DND-41 (cell line): ENCODE data around the gene SMARCD2.

Source experiments
- ATAC-seq: fragments of 200-7000 bp; cut with Tn5 transposase; 3 replicates; pipeline ENCODE4 v1.9.1; 2021; ENCODE audit warnings: low read depth; ENCODE audit not compliant: insufficient read depth
- DNase-seq: peaks from one replicate; pipeline ENCODE4 v3.0.0-alpha.2; 2020
- H2AFZ ChIP-seq: 2 replicates; pipeline ENCODE4 v1.6.0; 2012; ENCODE audit warnings: low read depth, low read length
- H3K27ac ChIP-seq: 2 replicates; pipeline ENCODE4 v1.5.1; 2012; ENCODE audit warnings: low read length, inconsistent platforms
- H3K27me3 ChIP-seq: fragments of 200-600 bp; sonication (generic); 2 replicates; pipeline ENCODE4 v1.6.0; 2012; ENCODE audit warnings: low read length, mild to moderate bottlenecking, inconsistent platforms; ENCODE audit not compliant: insufficient read depth, poor library complexity
- H3K36me3 ChIP-seq: 2 replicates; pipeline ENCODE4 v1.5.1; 2012; ENCODE audit warnings: low read length, inconsistent platforms; ENCODE audit not compliant: insufficient read depth
- H3K4me1 ChIP-seq: 2 replicates; pipeline ENCODE4 v1.5.1; 2012; ENCODE audit warnings: mild to moderate bottlenecking, low read length; ENCODE audit not compliant: insufficient read depth
- H3K4me2 ChIP-seq: 2 replicates; pipeline ENCODE4 v1.6.0; 2012; ENCODE audit warnings: mild to moderate bottlenecking, moderate library complexity, low read length, inconsistent platforms; ENCODE audit not compliant: insufficient read depth
- H3K4me3 ChIP-seq, 2 experiments: fragments of 200-600 bp in 1 of 2; shearing (Covaris generic) in 1 of 2; 2 replicates each; pipeline ENCODE4 v1.5.1; 2012 to 2016; ENCODE audit warnings: inconsistent platforms in 2 of 2, low read length in 2 of 2, mild to moderate bottlenecking in 2 of 2, low read depth in 1 of 2, moderate library complexity in 1 of 2
- H3K79me2 ChIP-seq: 2 replicates; pipeline ENCODE4 v1.6.0; 2012; ENCODE audit warnings: low read length, inconsistent platforms; ENCODE audit not compliant: insufficient read depth
- H3K9ac ChIP-seq: 2 replicates; pipeline ENCODE4 v1.6.0; 2012; ENCODE audit warnings: low read depth, mild to moderate bottlenecking, inconsistent platforms, low read length, moderate library complexity
- H3K9me3 ChIP-seq: 2 replicates; pipeline ENCODE4 v1.5.1; 2012; ENCODE audit warnings: low read length, moderate library complexity, mild to moderate bottlenecking, inconsistent platforms; ENCODE audit not compliant: insufficient read depth, severe bottlenecking
- H4K20me1 ChIP-seq: 2 replicates; pipeline ENCODE4 v1.6.0; 2012; ENCODE audit warnings: low read length; ENCODE audit not compliant: insufficient read depth
- EZH2 ChIP-seq: IDR thresholded peaks from 3 replicates; pipeline ENCODE4 v1.6.1; 2012; ENCODE audit warnings: borderline replicate concordance, low read depth, mild to moderate bottlenecking, moderate library complexity, low read length, inconsistent platforms; ENCODE audit not compliant: severe bottlenecking
- TF ChIP-seq, protein P1 (sequence below): IDR thresholded peaks from 2 replicates; pipeline ENCODE4 v1.5.1; 2012; ENCODE audit warnings: borderline replicate concordance, low read length, moderate library complexity, mild to moderate bottlenecking; ENCODE audit not compliant: poor library complexity, severe bottlenecking; ENCODE audit errors: extremely low read depth

SMARCD2 gene

DNA sequence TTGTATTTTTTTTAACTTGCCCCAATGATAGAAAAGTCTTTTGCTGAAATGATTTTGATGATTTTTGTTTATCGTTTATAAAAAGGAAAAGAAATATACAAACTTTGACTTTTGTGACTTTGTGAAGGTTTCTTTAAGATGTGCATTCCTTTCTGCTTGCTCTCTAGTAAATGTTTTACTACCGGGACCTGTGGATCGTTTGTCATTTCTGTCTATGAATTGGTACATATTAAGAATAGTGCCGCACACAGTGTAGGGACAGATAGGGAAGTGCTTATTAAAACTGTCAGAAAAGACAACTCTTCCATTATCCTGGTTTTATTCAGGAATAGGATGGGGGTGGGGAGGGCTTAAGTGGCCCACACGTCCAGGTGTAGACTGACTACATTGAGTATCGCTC lies 23.4 kb downstream of the SMARCD2 start:
- Histone ChIP-seq H3K27me3 (no peaks in the 10 kb centered on the region), H3K4me1 (no peaks in the 10 kb centered on the region), H3K9ac (no peak overlapping the region), H3K9me3 (no peaks in the 10 kb centered on the region), H2AFZ (no peak overlapping the region), H4K20me1 (peaks cover 26% of the 10 kb centered on the region; the same call in 1 of the 2 replicates), H3K79me2 (peaks cover 8% of the 10 kb centered on the region; the same call in 1 of the 2 replicates), H3K4me3 (no peak overlapping the region), H3K27ac (no peak overlapping the region), H3K36me3 (peaks cover 97% of the 10 kb centered on the region), H3K4me2 (no peak overlapping the region)
- DNase-seq (no peak), ATAC-seq (no peak)
- no peak for TF ChIP-seq EZH2

DNA sequence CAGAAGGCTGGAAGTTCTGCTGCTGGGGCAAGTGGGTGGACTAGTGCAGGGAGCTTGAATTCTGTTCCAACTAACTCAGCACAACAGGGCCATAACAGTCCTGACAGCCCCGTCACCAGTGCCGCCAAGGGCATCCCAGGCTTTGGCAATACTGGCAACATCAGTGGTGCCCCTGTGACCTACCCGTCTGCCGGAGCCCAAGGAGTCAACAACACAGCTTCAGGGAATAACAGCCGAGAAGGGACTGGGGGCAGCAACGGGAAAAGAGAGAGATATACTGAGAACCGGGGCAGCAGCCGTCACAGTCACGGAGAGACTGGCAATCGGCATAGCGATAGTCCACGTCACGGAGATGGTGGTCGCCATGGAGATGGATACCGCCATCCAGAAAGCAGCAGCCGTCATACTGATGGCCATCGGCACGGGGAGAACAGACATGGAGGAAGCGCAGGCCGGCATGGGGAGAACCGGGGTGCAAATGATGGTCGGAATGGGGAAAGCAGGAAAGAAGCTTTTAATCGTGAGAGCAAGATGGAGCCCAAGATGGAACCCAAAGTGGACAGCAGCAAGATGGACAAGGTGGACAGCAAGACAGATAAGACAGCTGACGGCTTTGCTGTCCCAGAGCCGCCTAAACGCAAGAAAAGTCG lies 24.6 kb downstream of the SMARCD2 start:
- Histone ChIP-seq H3K79me2 (peaks cover 8% of the 10 kb centered on the region; the same call in 1 of the 2 replicates), H3K36me3 (peaks cover 100% of the 10 kb centered on the region), H3K4me2 (no peak overlapping the region), H4K20me1 (peaks cover 26% of the 10 kb centered on the region; the same call in 1 of the 2 replicates), H3K27me3 (no peaks in the 10 kb centered on the region), H3K4me3 (no peak overlapping the region), H3K9me3 (no peaks in the 10 kb centered on the region), H3K9ac (no peak overlapping the region), H2AFZ (no peak overlapping the region), H3K4me1 (no peaks in the 10 kb centered on the region), H3K27ac (no peak overlapping the region)
- DNase-seq: no peak
- TF ChIP-seq, protein P1, sequence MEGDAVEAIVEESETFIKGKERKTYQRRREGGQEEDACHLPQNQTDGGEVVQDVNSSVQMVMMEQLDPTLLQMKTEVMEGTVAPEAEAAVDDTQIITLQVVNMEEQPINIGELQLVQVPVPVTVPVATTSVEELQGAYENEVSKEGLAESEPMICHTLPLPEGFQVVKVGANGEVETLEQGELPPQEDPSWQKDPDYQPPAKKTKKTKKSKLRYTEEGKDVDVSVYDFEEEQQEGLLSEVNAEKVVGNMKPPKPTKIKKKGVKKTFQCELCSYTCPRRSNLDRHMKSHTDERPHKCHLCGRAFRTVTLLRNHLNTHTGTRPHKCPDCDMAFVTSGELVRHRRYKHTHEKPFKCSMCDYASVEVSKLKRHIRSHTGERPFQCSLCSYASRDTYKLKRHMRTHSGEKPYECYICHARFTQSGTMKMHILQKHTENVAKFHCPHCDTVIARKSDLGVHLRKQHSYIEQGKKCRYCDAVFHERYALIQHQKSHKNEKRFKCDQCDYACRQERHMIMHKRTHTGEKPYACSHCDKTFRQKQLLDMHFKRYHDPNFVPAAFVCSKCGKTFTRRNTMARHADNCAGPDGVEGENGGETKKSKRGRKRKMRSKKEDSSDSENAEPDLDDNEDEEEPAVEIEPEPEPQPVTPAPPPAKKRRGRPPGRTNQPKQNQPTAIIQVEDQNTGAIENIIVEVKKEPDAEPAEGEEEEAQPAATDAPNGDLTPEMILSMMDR: no peak
- no peak for TF ChIP-seq EZH2
- no peak for ATAC-seq

DNA sequence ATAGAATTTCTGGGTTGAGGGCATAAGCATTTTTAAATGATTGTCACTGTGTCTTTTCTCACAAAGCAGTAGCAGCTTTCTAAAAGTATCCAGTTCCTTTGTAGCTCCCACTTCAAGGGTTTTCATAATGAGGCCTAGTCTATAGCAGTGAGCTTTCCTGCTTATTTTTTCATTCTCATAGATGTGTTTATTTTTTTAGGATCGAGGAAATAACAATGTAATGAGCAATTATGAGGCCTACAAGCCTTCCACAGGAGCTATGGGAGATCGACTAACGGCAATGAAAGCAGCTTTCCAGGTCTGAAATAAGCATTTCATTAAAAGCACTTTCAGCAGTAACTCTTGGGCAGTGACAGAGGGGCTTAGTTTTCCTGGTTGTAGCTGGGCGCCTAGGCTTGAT lies 25.8 kb downstream of the SMARCD2 start:
- Histone ChIP-seq H3K9ac (no peak overlapping the region), H3K4me3 (no peak overlapping the region), H3K79me2 (0 out of 2 replicates have a peak, but pooled peaks cover 6% of the 10 kb centered on the region), H3K27ac (no peak overlapping the region), H3K27me3 (no peaks in the 10 kb centered on the region), H4K20me1 (peaks cover 24% of the 10 kb centered on the region; the same call in 1 of the 2 replicates), H3K4me2 (no peak overlapping the region), H3K9me3 (no peaks in the 10 kb centered on the region), H3K36me3 (peaks cover 100% of the 10 kb centered on the region), H2AFZ (no peak overlapping the region), H3K4me1 (no peaks in the 10 kb centered on the region)
- DNase-seq: no peak
- ATAC-seq: no peak
- TF ChIP-seq EZH2: no peak
- TF ChIP-seq, protein P1: no peak

DNA sequence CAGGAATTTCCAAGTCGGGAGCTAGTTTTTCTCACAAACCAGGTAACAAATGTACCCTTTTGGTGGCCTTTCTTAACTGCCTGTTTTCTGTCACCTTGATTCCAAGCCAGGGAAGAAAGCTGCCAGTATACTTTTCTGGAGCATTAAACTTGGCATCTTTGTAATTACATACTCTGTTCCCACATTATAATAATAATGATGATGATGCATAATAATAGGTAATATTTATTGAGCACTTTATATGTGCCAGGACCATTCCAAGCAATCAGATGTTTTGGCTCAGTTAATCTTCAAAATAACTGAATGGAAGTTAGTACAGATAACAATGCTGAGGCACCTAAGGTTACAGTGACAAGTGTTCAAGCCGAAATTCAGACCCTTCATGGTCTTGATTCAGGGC lies 26.4 kb downstream of the SMARCD2 start:
- TF ChIP-seq, protein P1: no peak
- TF ChIP-seq EZH2: no peak
- no peak overlapping the region for H3K9ac ChIP-seq
- no peak overlapping the region for H2AFZ ChIP-seq
- no peak overlapping the region for H3K4me3 ChIP-seq
- no peaks in the 10 kb centered on the region for H3K4me1 ChIP-seq
- no peak overlapping the region for H3K4me2 ChIP-seq
- H3K36me3 ChIP-seq: peaks cover 100% of the 10 kb centered on the region
- H3K79me2 ChIP-seq: 0 out of 2 replicates have a peak, but pooled peaks cover 6% of the 10 kb centered on the region
- ATAC-seq (no peak), DNase-seq (no peak)
- H4K20me1 ChIP-seq: peaks cover 18% of the 10 kb centered on the region; the same call in 1 of the 2 replicates
- H3K27ac ChIP-seq: no peak overlapping the region
- H3K27me3 ChIP-seq: no peaks in the 10 kb centered on the region
- no peaks in the 10 kb centered on the region for H3K9me3 ChIP-seq
